ENCODE measurements around the gene DSTN.

DSTN gene

GRCh38 chr20:17558941-17559304 lies 11.0 kb upstream of the DSTN start:
- H3K79me2 ChIP-seq (ENCODE audit: insufficient read depth, low read length) = no peaks in the 10 kb centered on the region
- no peaks in the 10 kb centered on the region for H3K9me2 ChIP-seq (ENCODE audit: low read depth, low read length)
- H3F3A ChIP-seq (ENCODE audit: insufficient read depth, low read length) = no peaks in the 10 kb centered on the region
- no peak overlapping the region for H2AFZ ChIP-seq (ENCODE audit: low read length)
- no peaks in the 10 kb centered on the region for H3K36me3 ChIP-seq (ENCODE audit: insufficient read depth, low read length)
- no peak overlapping the region for H3K9ac ChIP-seq (ENCODE audit: low read length)
- H3K9me3 ChIP-seq (ENCODE audit: low read length) = no peaks in the 10 kb centered on the region
- no peak overlapping the region for H3K4me2 ChIP-seq (ENCODE audit: low read length)
- no peaks in the 10 kb centered on the region for H3K4me1 ChIP-seq (ENCODE audit: insufficient read depth, low read length, severe bottlenecking)
- no peaks in the 10 kb centered on the region for H4K20me1 ChIP-seq (ENCODE audit: insufficient read depth, low read length)
- no peak overlapping the region for H3K4me3 ChIP-seq (ENCODE audit: low read depth, low read length, poor library complexity, severe bottlenecking)
- no peaks in the 10 kb centered on the region for H3K27me3 ChIP-seq (ENCODE audit: insufficient read depth, low read length)
- no peak overlapping the region for H3K27ac ChIP-seq (ENCODE audit: low read depth, low read length, poor library complexity, severe bottlenecking)
- TF ChIP-seq CTCF (IDR thresholded peaks at IDR 0.05; ENCODE audit: low read length) (no peak), EZH2 (IDR thresholded peaks at IDR 0.05; ENCODE audit: borderline replicate concordance, low read length) (no peak)

GRCh38 chr20:17559338-17559737 lies 10.5 kb upstream of the DSTN start:
- Histone ChIP-seq H3K9ac (ENCODE audit: low read length) (no peak overlapping the region), H3K27me3 (ENCODE audit: insufficient read depth, low read length) (no peaks in the 10 kb centered on the region), H3K27ac (ENCODE audit: low read depth, low read length, poor library complexity, severe bottlenecking) (no peak overlapping the region), H3F3A (ENCODE audit: insufficient read depth, low read length) (no peaks in the 10 kb centered on the region), H4K20me1 (ENCODE audit: insufficient read depth, low read length) (no peaks in the 10 kb centered on the region), H2AFZ (ENCODE audit: low read length) (no peak overlapping the region), H3K79me2 (ENCODE audit: insufficient read depth, low read length) (no peaks in the 10 kb centered on the region), H3K9me2 (ENCODE audit: low read depth, low read length) (no peaks in the 10 kb centered on the region), H3K4me2 (ENCODE audit: low read length) (no peak overlapping the region), H3K36me3 (ENCODE audit: insufficient read depth, low read length) (no peaks in the 10 kb centered on the region), H3K4me3 (ENCODE audit: low read depth, low read length, poor library complexity, severe bottlenecking) (no peak overlapping the region), H3K4me1 (ENCODE audit: insufficient read depth, low read length, severe bottlenecking) (no peaks in the 10 kb centered on the region), H3K9me3 (ENCODE audit: low read length) (no peaks in the 10 kb centered on the region)
- TF ChIP-seq CTCF (IDR thresholded peaks at IDR 0.05; ENCODE audit: low read length) (no peak), EZH2 (IDR thresholded peaks at IDR 0.05; ENCODE audit: borderline replicate concordance, low read length) (no peak)

GRCh38 chr20:17560344-17561074 lies 9.4 kb upstream of the DSTN start:
- no peaks in the 10 kb centered on the region for H3K9me3 ChIP-seq (ENCODE audit: low read length)
- H3K79me2 ChIP-seq (ENCODE audit: insufficient read depth, low read length) = no peaks in the 10 kb centered on the region
- no peaks in the 10 kb centered on the region for H3F3A ChIP-seq (ENCODE audit: insufficient read depth, low read length)
- H3K27me3 ChIP-seq (ENCODE audit: insufficient read depth, low read length) = no peaks in the 10 kb centered on the region
- H3K9ac ChIP-seq (ENCODE audit: low read length) = no peak overlapping the region
- H2AFZ ChIP-seq (ENCODE audit: low read length) = no peak overlapping the region
- no peaks in the 10 kb centered on the region for H3K9me2 ChIP-seq (ENCODE audit: low read depth, low read length)
- no peaks in the 10 kb centered on the region for H3K36me3 ChIP-seq (ENCODE audit: insufficient read depth, low read length)
- H3K4me3 ChIP-seq (ENCODE audit: low read depth, low read length, poor library complexity, severe bottlenecking) = no peak overlapping the region
- H3K4me1 ChIP-seq (ENCODE audit: insufficient read depth, low read length, severe bottlenecking) = no peaks in the 10 kb centered on the region
- no peak overlapping the region for H3K4me2 ChIP-seq (ENCODE audit: low read length)
- no peak overlapping the region for H3K27ac ChIP-seq (ENCODE audit: low read depth, low read length, poor library complexity, severe bottlenecking)
- TF ChIP-seq EZH2 (IDR thresholded peaks at IDR 0.05; ENCODE audit: borderline replicate concordance, low read length) = no peak
- TF ChIP-seq CTCF (IDR thresholded peaks at IDR 0.05; ENCODE audit: low read length) = no peak
- H4K20me1 ChIP-seq (ENCODE audit: insufficient read depth, low read length) = no peaks in the 10 kb centered on the region
